Loucy (cell line): ENCODE data around the gene FAF1.
"Not testable (repeated sequence)": the region's sequence is repeated elsewhere in the genome, so short reads cannot be mapped to it uniquely, and the experiment has no call there.

Source experiments
- H2AFZ ChIP-seq: fragments of 200-600 bp; sonication (generic); 2 replicates; pipeline ENCODE4 v1.6.0; 2016; ENCODE audit warnings: antibody characterized with exemption, mild to moderate bottlenecking, low read length, moderate library complexity
- H3F3A ChIP-seq: fragments of 200-600 bp; 2 replicates; pipeline ENCODE4 v1.6.0; 2016; ENCODE audit warnings: antibody characterized with exemption, low read depth, mild to moderate bottlenecking
- H3K27me3 ChIP-seq: fragments of 200-600 bp; sonication (generic); 2 replicates; pipeline ENCODE4 v1.6.1; 2014; ENCODE audit warnings: low read length, mild to moderate bottlenecking; ENCODE audit not compliant: insufficient read depth, poor library complexity, severe bottlenecking
- H3K36me3 ChIP-seq: fragments of 200-600 bp; sonication (generic); 2 replicates; pipeline ENCODE4 v1.6.1; 2016; ENCODE audit warnings: low read length; ENCODE audit not compliant: insufficient read depth
- H3K4me1 ChIP-seq: fragments of 200-600 bp; sonication (generic); 2 replicates; pipeline ENCODE4 v1.5.1; 2014; ENCODE audit warnings: low read length, mild to moderate bottlenecking; ENCODE audit not compliant: insufficient read depth, poor library complexity, severe bottlenecking
- H3K4me2 ChIP-seq: fragments of 200-600 bp; sonication (generic); 2 replicates; pipeline ENCODE4 v1.6.0; 2014; ENCODE audit warnings: antibody characterized with exemption, low read length, low read depth, mild to moderate bottlenecking; ENCODE audit not compliant: poor library complexity, severe bottlenecking
- H3K4me3 ChIP-seq: fragments of 200-600 bp; sonication (generic); 2 replicates; pipeline ENCODE4 v1.5.1; 2014; ENCODE audit warnings: low read length, mild to moderate bottlenecking, mixed read lengths; ENCODE audit not compliant: poor library complexity, severe bottlenecking
- H3K79me2 ChIP-seq: fragments of 200-600 bp; sonication (generic); 2 replicates; pipeline ENCODE4 v1.6.1; 2014; ENCODE audit warnings: low read length; ENCODE audit not compliant: insufficient read depth
- H3K9ac ChIP-seq: fragments of 200-600 bp; sonication (generic); 2 replicates; pipeline ENCODE4 v1.6.0; 2014; ENCODE audit warnings: mild to moderate bottlenecking, low read depth, low read length, moderate library complexity; ENCODE audit not compliant: poor library complexity, severe bottlenecking
- H3K9me2 ChIP-seq: fragments of 200-600 bp; sonication (generic); replicated peaks from 2 replicates; pipeline ENCODE4 v1.6.1; 2016; ENCODE audit warnings: low read depth, low read length, mixed read lengths
- H3K9me3 ChIP-seq: fragments of 200-600 bp; sonication (generic); 2 replicates; pipeline ENCODE4 v1.6.1; 2014; ENCODE audit warnings: mild to moderate bottlenecking, antibody characterized with exemption, low read length, low read depth; ENCODE audit not compliant: insufficient read depth
- H4K20me1 ChIP-seq: fragments of 200-600 bp; sonication (generic); 2 replicates; pipeline ENCODE4 v1.6.0; 2014; ENCODE audit warnings: antibody characterized with exemption, low read length, mild to moderate bottlenecking; ENCODE audit not compliant: insufficient read depth, poor library complexity, severe bottlenecking
- CTCF ChIP-seq: fragments of 200-600 bp; sonication (generic); conservative IDR thresholded peaks from 2 replicates; pipeline ENCODE4 v1.5.1; 2014; ENCODE audit warnings: mild to moderate bottlenecking, antibody characterized with exemption, low read length
- EZH2phosphoT487 ChIP-seq: fragments of 200-600 bp; IDR thresholded peaks from 2 replicates; pipeline ENCODE4 v1.6.1; 2018; ENCODE audit warnings: antibody characterized with exemption, mild to moderate bottlenecking, moderate library complexity, borderline replicate concordance

Gene FAF1

GRCh38 chr1:50959913-50960844, at the start of gene FAF1:
Gene FAF1 (minus strand): TSS chr1:50960267. CDS start chr1:50959811, 456 bp downstream.
- H3K9me3 ChIP-seq = no peaks in the 10 kb centered on the region
- peaks cover 29% of the 10 kb centered on the region for H4K20me1 ChIP-seq
- H3K27me3 ChIP-seq = no peaks in the 10 kb centered on the region
- H3K4me2 ChIP-seq = peak within 1 kb of the TSS; percentile 99
- H3K9ac ChIP-seq = peak within 1 kb of the TSS; percentile 90
- peak within 1 kb of the TSS; percentile 97 for H3K4me3 ChIP-seq
- H3K79me2 ChIP-seq = peaks cover 76% of the 10 kb centered on the region
- no peaks in the 10 kb centered on the region for H3F3A ChIP-seq
- peak within 1 kb of the TSS; percentile 86 for H2AFZ ChIP-seq
- no peaks in the 10 kb centered on the region for H3K36me3 ChIP-seq
- H3K4me1 ChIP-seq = peaks cover 34% of the 10 kb centered on the region
- no peaks in the 10 kb centered on the region for H3K9me2 ChIP-seq
- TF ChIP-seq CTCF (no peak; the same call in 1 of the 2 replicates), EZH2phosphoT487 (no peak)

GRCh38 chr1:51009381-51009780, 49.3 kb upstream of the FAF1 start:
- Histone ChIP-seq H3K79me2 (no peaks in the 10 kb centered on the region), H3K9ac (no peak overlapping the region), H4K20me1 (no peaks in the 10 kb centered on the region), H3K9me3 (no peaks in the 10 kb centered on the region), H3K4me1 (no peaks in the 10 kb centered on the region), H3K4me2 (no peak overlapping the region), H3K9me2 (no peaks in the 10 kb centered on the region), H3K4me3 (no peak overlapping the region), H2AFZ (no peak overlapping the region; the same call in 1 of the 2 replicates), H3F3A (no peaks in the 10 kb centered on the region), H3K27me3 (no peaks in the 10 kb centered on the region), H3K36me3 (no peaks in the 10 kb centered on the region)
- no peak for TF ChIP-seq CTCF
- TF ChIP-seq EZH2phosphoT487 = no peak

GRCh38 chr1:51005549-51005948, 45.5 kb upstream of the FAF1 start:
- H2AFZ ChIP-seq, H3F3A ChIP-seq, H3K9me3 ChIP-seq, H3K4me1 ChIP-seq, H3K9ac ChIP-seq, H3K9me2 ChIP-seq, H4K20me1 ChIP-seq, H3K79me2 ChIP-seq, H3K4me2 ChIP-seq, H3K27me3 ChIP-seq, H3K4me3 ChIP-seq, H3K36me3 ChIP-seq: not testable (repeated sequence)

- H3K9me3 ChIP-seq = no peaks in the 10 kb centered on the region
- no peaks in the 10 kb centered on the region for H3K79me2 ChIP-seq
- H3K9ac ChIP-seq = no peak overlapping the region
- H4K20me1 ChIP-seq = no peaks in the 10 kb centered on the region
- peaks cover 7% of the 10 kb centered on the region; the same call in 1 of the 2 replicates for H3F3A ChIP-seq
- TF ChIP-seq EZH2phosphoT487 (no peak), CTCF (no peak)
- no peak overlapping the region for H2AFZ ChIP-seq
- no peaks in the 10 kb centered on the region for H3K9me2 ChIP-seq
- no peak overlapping the region for H3K4me2 ChIP-seq
- no peak overlapping the region for H3K4me3 ChIP-seq
- H3K36me3 ChIP-seq = no peaks in the 10 kb centered on the region
- H3K4me1 ChIP-seq = peaks cover 7% of the 10 kb centered on the region
- H3K27me3 ChIP-seq = no peaks in the 10 kb centered on the region
Observed at GRCh38 chr1:51002516-51002915, 42.4 kb upstream of the FAF1 start.
